ENCODE measurements around the gene CEP126. TPM values are rescaled to one million over a fixed set of nuclear protein-coding genes. Genes with fewer than 3 reads are reported as not detected.

Gene CEP126
- total RNA-seq, 1 experiment from 2014 or later: 4.3 TPM

DNA sequence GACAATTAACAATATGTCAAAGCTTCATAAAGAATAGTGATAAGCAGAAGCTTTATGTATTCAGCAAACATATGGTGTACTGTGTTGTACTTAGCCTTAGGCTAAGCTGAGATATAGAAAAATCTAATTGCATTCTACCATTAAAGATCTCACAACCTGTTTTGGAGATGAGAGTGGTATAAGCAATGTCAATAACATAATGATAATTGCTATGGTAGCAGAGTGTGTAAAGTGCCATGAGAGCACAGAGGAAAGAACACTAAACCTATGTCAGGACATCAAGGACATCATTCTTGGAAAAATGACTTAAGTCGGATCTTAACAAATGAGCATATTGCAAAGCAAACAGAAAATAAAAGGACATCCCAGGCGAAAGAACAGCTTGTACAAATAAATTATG, 30.1 kb downstream of the CEP126 start:
- Mint-ChIP-seq H3K27ac (ENCODE audit: low read depth, unreplicated experiment) (no peak overlapping the region), H3K4me3 (ENCODE audit: unreplicated experiment) (no peak overlapping the region), H3K4me1 (ENCODE audit: insufficient read depth, unreplicated experiment) (no peaks in the 10 kb centered on the region), H3K9me3 (ENCODE audit: unreplicated experiment) (no peaks in the 10 kb centered on the region), H3K36me3 (ENCODE audit: insufficient read depth, unreplicated experiment) (no peaks in the 10 kb centered on the region), H3K27me3 (ENCODE audit: insufficient read depth, unreplicated experiment) (no peaks in the 10 kb centered on the region)
- ChIA-PET CTCF (interaction anchor here (0.6 to 0.7 kb wide), 3 partner anchors 22 to 75 kb away, joined by 3 read pairs; no protein-coding TSS in a partner anchor), POLR2A (interaction anchor here (0.8 kb wide), 1 partner anchor 10 kb away, joined by 3 read pairs; no protein-coding TSS in a partner anchor)
- TF ChIP-seq, protein P1, sequence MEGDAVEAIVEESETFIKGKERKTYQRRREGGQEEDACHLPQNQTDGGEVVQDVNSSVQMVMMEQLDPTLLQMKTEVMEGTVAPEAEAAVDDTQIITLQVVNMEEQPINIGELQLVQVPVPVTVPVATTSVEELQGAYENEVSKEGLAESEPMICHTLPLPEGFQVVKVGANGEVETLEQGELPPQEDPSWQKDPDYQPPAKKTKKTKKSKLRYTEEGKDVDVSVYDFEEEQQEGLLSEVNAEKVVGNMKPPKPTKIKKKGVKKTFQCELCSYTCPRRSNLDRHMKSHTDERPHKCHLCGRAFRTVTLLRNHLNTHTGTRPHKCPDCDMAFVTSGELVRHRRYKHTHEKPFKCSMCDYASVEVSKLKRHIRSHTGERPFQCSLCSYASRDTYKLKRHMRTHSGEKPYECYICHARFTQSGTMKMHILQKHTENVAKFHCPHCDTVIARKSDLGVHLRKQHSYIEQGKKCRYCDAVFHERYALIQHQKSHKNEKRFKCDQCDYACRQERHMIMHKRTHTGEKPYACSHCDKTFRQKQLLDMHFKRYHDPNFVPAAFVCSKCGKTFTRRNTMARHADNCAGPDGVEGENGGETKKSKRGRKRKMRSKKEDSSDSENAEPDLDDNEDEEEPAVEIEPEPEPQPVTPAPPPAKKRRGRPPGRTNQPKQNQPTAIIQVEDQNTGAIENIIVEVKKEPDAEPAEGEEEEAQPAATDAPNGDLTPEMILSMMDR (IDR thresholded peaks at IDR 0.05; ENCODE audit: unreplicated experiment): no peak
- no TSS peak for BruUV-seq (replicated peaks)
- DNase-seq (ENCODE audit: unreplicated experiment): no peak
- intact Hi-C loops (cut with micrococcal nuclease): no loop called here

DNA sequence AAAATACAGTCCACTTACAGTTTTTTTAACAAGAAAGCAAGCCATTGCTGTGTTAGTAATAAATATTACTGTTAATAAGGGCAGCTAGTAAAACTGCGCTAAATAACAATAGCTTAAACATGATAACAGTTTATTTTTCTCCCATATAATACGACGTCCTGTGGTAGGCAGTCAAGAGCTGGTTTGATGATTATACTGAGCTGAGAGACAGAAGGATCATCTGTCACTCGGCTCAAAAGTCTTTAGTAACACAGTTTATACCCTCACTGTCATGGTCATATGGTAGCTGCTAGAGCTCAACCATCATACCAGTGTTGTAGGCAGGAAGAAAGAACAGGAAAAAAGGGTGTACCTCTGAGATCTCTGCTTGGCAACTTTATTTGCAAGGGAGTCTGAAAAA, 30.6 kb downstream of the CEP126 start:
- H3K27me3 Mint-ChIP-seq (ENCODE audit: insufficient read depth, unreplicated experiment): no peaks in the 10 kb centered on the region
- no TSS peak for BruUV-seq (replicated peaks)
- H3K4me1 Mint-ChIP-seq (ENCODE audit: insufficient read depth, unreplicated experiment): no peaks in the 10 kb centered on the region
- no peak overlapping the region for H3K27ac Mint-ChIP-seq (ENCODE audit: low read depth, unreplicated experiment)
- TF ChIP-seq, protein P1 (IDR thresholded peaks at IDR 0.05; ENCODE audit: unreplicated experiment): no peak
- CTCF ChIA-PET: interaction anchor here (0.6 to 0.7 kb wide), 3 partner anchors 23 to 1205 kb away, joined by 3 to 5 read pairs (median 3); no protein-coding TSS in a partner anchor
- no peaks in the 10 kb centered on the region for H3K36me3 Mint-ChIP-seq (ENCODE audit: insufficient read depth, unreplicated experiment)
- no peaks in the 10 kb centered on the region for H3K9me3 Mint-ChIP-seq (ENCODE audit: unreplicated experiment)
- DNase-seq (ENCODE audit: unreplicated experiment): no peak
- POLR2A ChIA-PET: no interaction called here
- intact Hi-C loops (cut with micrococcal nuclease): no loop called here
- no peak overlapping the region for H3K4me3 Mint-ChIP-seq (ENCODE audit: unreplicated experiment)

DNA sequence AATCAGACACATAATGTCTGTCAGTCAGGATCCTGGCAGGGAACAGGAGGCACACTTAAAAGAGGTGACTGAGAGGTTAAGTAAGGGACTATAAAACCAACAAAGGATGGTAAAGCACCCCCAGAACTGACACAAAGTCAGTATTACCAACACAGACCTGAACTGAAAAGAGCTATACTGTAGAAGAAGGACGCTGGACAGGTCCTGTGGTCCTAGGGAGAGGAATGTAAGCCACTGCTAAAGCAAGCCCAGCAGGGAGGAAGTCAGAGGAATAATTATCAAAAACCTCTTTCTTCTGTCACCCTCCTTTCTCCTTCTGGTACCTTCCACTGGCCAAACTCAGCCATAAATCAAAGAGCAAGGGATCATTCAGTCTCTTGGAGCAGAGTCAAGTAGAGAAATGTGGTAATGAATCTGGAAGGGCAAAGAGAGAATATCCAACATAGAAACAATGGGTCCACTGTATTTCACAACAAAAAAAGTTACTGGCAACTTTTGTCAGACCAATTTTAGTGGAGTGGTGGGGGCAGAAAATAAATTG, 34.9 kb downstream of the CEP126 start:
- Mint-ChIP-seq H3K36me3 (ENCODE audit: insufficient read depth, unreplicated experiment) (no peaks in the 10 kb centered on the region), H3K4me3 (ENCODE audit: unreplicated experiment) (no peak overlapping the region), H3K27ac (ENCODE audit: low read depth, unreplicated experiment) (no peak overlapping the region), H3K27me3 (ENCODE audit: insufficient read depth, unreplicated experiment) (no peaks in the 10 kb centered on the region), H3K9me3 (ENCODE audit: unreplicated experiment) (no peaks in the 10 kb centered on the region), H3K4me1 (ENCODE audit: insufficient read depth, unreplicated experiment) (no peaks in the 10 kb centered on the region)
- no peak for DNase-seq (ENCODE audit: unreplicated experiment)
- CTCF ChIA-PET: no interaction called here
- TF ChIP-seq, protein P1 (IDR thresholded peaks at IDR 0.05; ENCODE audit: unreplicated experiment): no peak
- BruUV-seq (replicated peaks): no TSS peak
- intact Hi-C loops (cut with micrococcal nuclease): no loop called here
- POLR2A ChIA-PET: interaction anchor here (0.6 kb wide), 1 partner anchor 8 kb away, joined by 3 read pairs; no protein-coding TSS in a partner anchor

DNA sequence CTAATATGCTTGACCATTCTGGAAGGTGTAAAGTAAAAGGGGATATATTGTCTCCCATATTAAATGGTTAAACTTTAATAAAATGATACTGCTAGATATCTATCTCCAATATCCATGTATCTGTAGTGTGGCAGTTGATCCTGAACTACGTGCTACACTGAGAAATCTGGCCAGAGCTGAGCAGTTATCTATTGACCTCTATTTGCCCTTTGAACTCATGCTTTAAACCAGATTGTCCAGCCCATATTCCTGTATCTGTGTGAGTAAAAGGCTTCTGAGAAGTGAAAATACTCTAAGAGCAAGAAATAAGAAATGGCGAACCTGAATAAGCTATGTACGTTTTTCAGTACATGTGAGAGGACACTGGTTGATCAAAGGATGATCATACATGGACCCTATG, 40.5 kb downstream of the CEP126 start:
- intact Hi-C loops (cut with micrococcal nuclease): no loop called here
- Mint-ChIP-seq H3K4me1 (ENCODE audit: insufficient read depth, unreplicated experiment) (no peaks in the 10 kb centered on the region), H3K9me3 (ENCODE audit: unreplicated experiment) (no peaks in the 10 kb centered on the region), H3K4me3 (ENCODE audit: unreplicated experiment) (no peak overlapping the region), H3K27ac (ENCODE audit: low read depth, unreplicated experiment) (no peak overlapping the region), H3K36me3 (ENCODE audit: insufficient read depth, unreplicated experiment) (peaks cover 6% of the 10 kb centered on the region), H3K27me3 (ENCODE audit: insufficient read depth, unreplicated experiment) (no peaks in the 10 kb centered on the region)
- DNase-seq (ENCODE audit: unreplicated experiment): no peak
- no TSS peak for BruUV-seq (replicated peaks)
- ChIA-PET CTCF (no interaction called here), POLR2A (interaction anchor here (1.0 kb wide), 1 partner anchor 11 kb away, joined by 3 read pairs; no protein-coding TSS in a partner anchor)
- TF ChIP-seq, protein P1 (IDR thresholded peaks at IDR 0.05; ENCODE audit: unreplicated experiment): no peak

Data from MCF 10A (cell line).